IgD-negative memory B cell (primary cell): ENCODE data around the gene LIG1. TPM values are rescaled to one million over a fixed set of nuclear protein-coding genes. Genes with fewer than 3 reads are reported as not detected.

Source experiments
- H3K27ac Mint-ChIP-seq, 3 donors: one replicate each; pipeline ENCODE4 v1.8.0; 2020 to 2022; ENCODE audit warnings: mild to moderate bottlenecking in 3 of 3, mixed read lengths in 3 of 3, moderate library complexity in 1 of 3
- H3K27me3 Mint-ChIP-seq: one replicate; pipeline ENCODE4 v1.8.0; 2021; ENCODE audit warnings: mixed read lengths
- H3K36me3 Mint-ChIP-seq: one replicate; pipeline ENCODE4 v1.8.0; 2020; ENCODE audit warnings: mild to moderate bottlenecking, mixed read lengths
- H3K4me1 Mint-ChIP-seq, 3 donors: one replicate each; pipeline ENCODE4 v1.8.0; 2020 to 2022; ENCODE audit warnings: mixed read lengths in 3 of 3, mild to moderate bottlenecking in 1 of 3
- H3K4me3 Mint-ChIP-seq, 4 donors: one replicate each; pipeline ENCODE4 v1.8.0; 2020 to 2022; ENCODE audit warnings: mild to moderate bottlenecking in 4 of 4, mixed read lengths in 4 of 4, moderate library complexity in 3 of 4
- H3K9me3 Mint-ChIP-seq, 3 donors: one replicate each; pipeline ENCODE4 v1.8.0; 2020 to 2021; ENCODE audit warnings: mixed read lengths in 3 of 3, mild to moderate bottlenecking in 1 of 3
- polyA plus RNA-seq: library from polyadenylated mRNA; unstranded; fragments of 300-500 nt; fragmentation: Illumina TruSeq; gene quantifications from one replicate; pipeline ENCODE4 v1.2.3, GENCODE V29; 2021

Gene LIG1
- polyA plus RNA-seq = 30.1 TPM

GRCh38 chr19:48169939-48170803, at the start of gene LIG1, which contains the start of gene ZSWIM9:
LIG1 (minus strand) TSS chr19:48170344; CDS start chr19:48165566, 4,778 bp downstream.
ZSWIM9 (plus strand) TSS chr19:48170680; CDS start chr19:48171803, 1,123 bp downstream.
- H3K4me1 Mint-ChIP-seq = peaks cover 12 to 19% (median 17%) of the 10 kb centered on the region in 3 donors

DNA sequence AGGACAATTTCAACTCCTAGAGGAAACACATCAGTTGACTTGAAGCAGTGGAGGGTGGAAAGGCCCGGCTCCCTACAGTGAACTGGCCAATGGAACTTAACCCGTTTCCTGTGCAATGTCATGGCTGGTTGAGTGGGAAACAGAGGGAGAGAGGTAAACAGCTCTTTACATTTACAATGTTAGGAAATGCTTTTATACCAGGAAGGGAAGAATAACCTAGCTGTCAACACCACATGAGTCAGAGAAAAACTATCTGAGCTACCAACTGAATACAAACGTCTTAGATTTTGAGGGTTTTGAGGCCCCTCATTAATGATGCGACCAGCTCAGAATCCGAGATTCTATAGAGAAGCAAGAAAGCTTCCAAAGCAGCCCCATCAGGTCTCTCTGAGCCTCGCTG, 48.9 kb upstream of the LIG1 start:
- Mint-ChIP-seq H3K4me1 (no peaks in the 10 kb centered on the region), H3K9me3 (no peaks in the 10 kb centered on the region), H3K27ac (no peak overlapping the region), H3K27me3 (no peaks in the 10 kb centered on the region), H3K36me3 (peaks cover 5% of the 10 kb centered on the region), H3K4me3 (no peak overlapping the region)

More at GRCh38 chr19:48169939-48170803, at the start of gene LIG1, which contains the start of gene ZSWIM9:
- H3K27me3 Mint-ChIP-seq = no peaks in the 10 kb centered on the region
- peaks cover 2% of the 10 kb centered on the region for H3K36me3 Mint-ChIP-seq
- H3K27ac Mint-ChIP-seq = peak within 1 kb of the TSS; percentile 84 to 99 (median 94)
- H3K9me3 Mint-ChIP-seq = no peaks in the 10 kb centered on the region
- peak within 1 kb of the TSS; percentile 88 to 98 (median 97) for H3K4me3 Mint-ChIP-seq

GRCh38 chr19:48216933-48217332, 46.8 kb upstream of the LIG1 start:
- Mint-ChIP-seq H3K4me3 (no peak overlapping the region), H3K9me3 (no peaks in the 10 kb centered on the region), H3K36me3 (peaks cover 4% of the 10 kb centered on the region), H3K27me3 (no peaks in the 10 kb centered on the region), H3K4me1 (peaks cover 0 to 5% (median 0%) of the 10 kb centered on the region in 3 donors), H3K27ac (no peak overlapping the region)

- peaks cover 4% of the 10 kb centered on the region for H3K36me3 Mint-ChIP-seq
- H3K27ac Mint-ChIP-seq = peak overlapping the region in 1 of 3 donors; percentile 87
- H3K27me3 Mint-ChIP-seq = no peaks in the 10 kb centered on the region
Observed at GRCh38 chr19:48213959-48214358, 43.8 kb upstream of the LIG1 start.

GRCh38 chr19:48210005-48210404, 39.9 kb upstream of the LIG1 start:
- Mint-ChIP-seq H3K36me3 (peaks cover 8% of the 10 kb centered on the region), H3K4me3 (no peak overlapping the region), H3K27me3 (no peaks in the 10 kb centered on the region), H3K27ac (peak overlapping the region in 1 of 3 donors; percentile 20), H3K4me1 (peaks cover 1 to 24% (median 5%) of the 10 kb centered on the region in 3 donors), H3K9me3 (no peaks in the 10 kb centered on the region)

More at GRCh38 chr19:48213959-48214358, 43.8 kb upstream of the LIG1 start:
- Mint-ChIP-seq H3K4me1 (peaks cover 0 to 12% (median 0%) of the 10 kb centered on the region in 3 donors), H3K9me3 (no peaks in the 10 kb centered on the region), H3K4me3 (no peak overlapping the region)

- Mint-ChIP-seq H3K4me3 (peak overlapping the region in 1 of 4 donors; percentile 70), H3K4me1 (peaks cover 1 to 17% (median 5%) of the 10 kb centered on the region in 3 donors), H3K27me3 (no peaks in the 10 kb centered on the region), H3K9me3 (no peaks in the 10 kb centered on the region), H3K36me3 (peaks cover 7% of the 10 kb centered on the region), H3K27ac (peak overlapping the region; percentile 27 to 88 (median 43))
Observed at GRCh38 chr19:48206397-48207093, 36.4 kb upstream of the LIG1 start.

DNA sequence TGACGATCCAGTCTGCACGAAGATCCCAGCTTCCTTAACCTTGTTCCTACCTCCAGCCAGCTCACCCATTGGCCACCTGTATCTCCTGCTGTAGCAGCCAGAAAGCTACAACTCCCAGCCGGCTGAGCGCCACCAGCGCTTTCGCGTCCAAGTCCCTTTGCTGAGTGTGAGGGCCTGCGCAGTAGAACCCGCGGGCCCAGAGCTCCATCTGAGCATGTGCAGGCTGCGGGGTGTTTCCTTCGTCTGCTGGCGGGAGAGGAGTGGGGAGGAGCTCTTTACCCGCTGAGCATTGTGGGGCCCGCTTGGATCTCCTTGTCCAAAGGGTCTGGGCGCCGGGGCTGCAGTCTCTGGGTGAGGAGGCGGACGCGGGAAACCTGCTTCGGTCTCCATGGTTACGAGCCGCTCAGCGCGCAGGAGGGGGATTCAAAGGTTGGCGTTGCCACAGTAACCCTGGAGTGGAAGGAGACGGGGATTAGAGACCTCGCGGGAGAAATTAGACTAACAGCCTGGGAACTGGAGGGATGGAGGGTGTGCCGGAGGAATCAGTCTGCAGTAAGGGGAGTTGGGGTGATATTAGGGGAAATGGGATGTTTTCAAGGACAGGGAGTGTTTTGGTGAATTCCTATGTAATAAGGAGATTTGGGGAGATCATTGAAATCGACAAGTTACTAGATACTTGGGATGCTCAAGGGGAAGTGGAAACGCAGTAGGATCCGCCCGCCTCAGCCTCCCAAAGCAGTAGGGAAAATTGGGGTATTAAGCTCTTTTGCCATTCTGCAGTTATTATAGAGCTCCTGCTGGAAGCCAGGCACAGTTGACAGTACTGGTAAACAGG, 33.9 kb upstream of the LIG1 start:
- no peaks in the 10 kb centered on the region for H3K27me3 Mint-ChIP-seq
- peaks cover 1 to 12% (median 5%) of the 10 kb centered on the region in 3 donors for H3K4me1 Mint-ChIP-seq
- no peak overlapping the region for H3K27ac Mint-ChIP-seq
- peaks cover 7% of the 10 kb centered on the region for H3K36me3 Mint-ChIP-seq
- no peaks in the 10 kb centered on the region for H3K9me3 Mint-ChIP-seq
- no peak overlapping the region for H3K4me3 Mint-ChIP-seq

GRCh38 chr19:48203222-48203793, 33.2 kb upstream of the LIG1 start:
- Mint-ChIP-seq H3K9me3 (no peaks in the 10 kb centered on the region), H3K27me3 (no peaks in the 10 kb centered on the region), H3K4me3 (no peak overlapping the region), H3K27ac (peak overlapping the region in 1 of 3 donors; percentile 74), H3K36me3 (peaks cover 8% of the 10 kb centered on the region), H3K4me1 (peaks cover 1 to 11% (median 5%) of the 10 kb centered on the region in 3 donors)

GRCh38 chr19:48196933-48197665, 27.0 kb upstream of the LIG1 start:
- Mint-ChIP-seq H3K9me3 (no peaks in the 10 kb centered on the region), H3K4me3 (no peak overlapping the region), H3K36me3 (peaks cover 4% of the 10 kb centered on the region), H3K27ac (no peak overlapping the region), H3K4me1 (peaks cover 4 to 10% (median 5%) of the 10 kb centered on the region in 3 donors), H3K27me3 (no peaks in the 10 kb centered on the region)

DNA sequence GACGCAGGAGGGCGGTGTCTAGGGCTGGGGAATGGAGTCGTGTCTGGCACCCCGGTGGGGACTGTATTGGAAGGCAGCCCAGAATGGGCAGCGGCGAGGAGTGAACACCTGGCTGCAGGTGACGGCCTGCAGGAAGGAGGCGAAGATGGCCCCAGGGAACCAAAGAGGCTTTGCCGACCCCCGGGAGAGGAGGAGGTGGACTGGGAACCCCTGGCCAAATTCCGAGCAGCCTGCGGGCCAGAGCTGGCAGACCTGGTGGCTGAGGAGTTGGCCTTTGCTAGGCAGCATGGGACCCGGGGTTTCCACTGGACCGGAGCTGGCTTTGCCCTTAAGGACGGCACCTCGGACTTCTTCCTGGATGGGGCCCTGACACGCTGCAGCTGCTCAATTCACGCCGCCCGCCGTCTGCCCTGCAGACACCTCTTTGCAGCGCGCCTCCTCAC, 26.2 kb upstream of the LIG1 start:
- Mint-ChIP-seq H3K36me3 (peaks cover 4% of the 10 kb centered on the region), H3K4me3 (peak overlapping the region in 1 of 4 donors; percentile 57), H3K27me3 (no peaks in the 10 kb centered on the region), H3K9me3 (no peaks in the 10 kb centered on the region), H3K4me1 (peaks cover 4 to 10% (median 5%) of the 10 kb centered on the region in 3 donors), H3K27ac (no peak overlapping the region)

DNA sequence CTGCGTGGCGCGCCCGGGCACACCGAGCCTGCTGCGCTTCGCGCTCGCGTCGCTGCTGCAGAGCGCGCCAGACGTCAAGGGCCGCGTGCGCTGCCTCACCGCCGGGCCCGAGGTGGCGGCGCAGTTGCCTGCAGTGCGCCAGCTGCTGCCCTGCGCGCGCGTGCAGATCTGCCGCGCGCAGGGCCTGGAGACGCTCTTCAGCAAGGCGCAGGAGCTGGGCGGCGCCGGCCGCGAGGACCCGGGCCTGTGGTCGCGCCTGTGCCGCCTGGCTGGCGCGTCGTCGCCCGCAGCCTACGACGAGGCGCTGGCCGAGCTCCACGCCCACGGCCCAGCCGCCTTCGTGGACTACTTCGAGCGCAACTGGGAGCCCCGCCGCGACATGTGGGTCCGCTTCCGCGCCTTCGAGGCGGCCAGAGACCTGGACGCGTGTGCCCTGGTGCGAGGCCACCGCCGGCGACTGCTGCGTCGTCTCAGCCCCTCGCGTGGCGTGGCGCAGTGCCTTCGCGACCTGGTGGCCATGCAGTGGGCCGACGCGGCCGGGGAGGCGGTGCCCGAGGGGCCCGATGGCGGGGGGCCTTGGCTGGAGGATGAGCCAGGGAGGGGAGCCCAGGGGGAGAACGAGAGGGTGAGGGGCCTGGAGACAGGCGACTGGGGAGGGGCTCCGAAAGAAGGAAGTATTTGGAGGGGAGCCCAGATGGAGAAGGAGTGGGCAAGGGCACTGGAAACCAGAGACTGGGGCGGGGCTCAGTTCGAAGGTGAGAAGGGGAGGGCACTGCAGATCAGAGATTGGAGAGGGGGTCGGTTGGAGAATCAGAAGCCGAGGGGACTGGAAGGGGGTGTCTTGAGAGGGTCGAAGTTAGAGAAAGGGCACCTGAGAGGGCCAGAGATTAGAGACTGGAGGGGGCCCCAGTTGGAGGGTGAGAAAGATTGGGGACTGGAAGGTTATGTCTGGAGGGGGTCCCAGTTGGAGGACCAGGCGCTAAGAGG, 25.0 kb upstream of the LIG1 start:
- no peaks in the 10 kb centered on the region for H3K9me3 Mint-ChIP-seq
- no peak overlapping the region for H3K4me3 Mint-ChIP-seq
- H3K27ac Mint-ChIP-seq = no peak overlapping the region

DNA sequence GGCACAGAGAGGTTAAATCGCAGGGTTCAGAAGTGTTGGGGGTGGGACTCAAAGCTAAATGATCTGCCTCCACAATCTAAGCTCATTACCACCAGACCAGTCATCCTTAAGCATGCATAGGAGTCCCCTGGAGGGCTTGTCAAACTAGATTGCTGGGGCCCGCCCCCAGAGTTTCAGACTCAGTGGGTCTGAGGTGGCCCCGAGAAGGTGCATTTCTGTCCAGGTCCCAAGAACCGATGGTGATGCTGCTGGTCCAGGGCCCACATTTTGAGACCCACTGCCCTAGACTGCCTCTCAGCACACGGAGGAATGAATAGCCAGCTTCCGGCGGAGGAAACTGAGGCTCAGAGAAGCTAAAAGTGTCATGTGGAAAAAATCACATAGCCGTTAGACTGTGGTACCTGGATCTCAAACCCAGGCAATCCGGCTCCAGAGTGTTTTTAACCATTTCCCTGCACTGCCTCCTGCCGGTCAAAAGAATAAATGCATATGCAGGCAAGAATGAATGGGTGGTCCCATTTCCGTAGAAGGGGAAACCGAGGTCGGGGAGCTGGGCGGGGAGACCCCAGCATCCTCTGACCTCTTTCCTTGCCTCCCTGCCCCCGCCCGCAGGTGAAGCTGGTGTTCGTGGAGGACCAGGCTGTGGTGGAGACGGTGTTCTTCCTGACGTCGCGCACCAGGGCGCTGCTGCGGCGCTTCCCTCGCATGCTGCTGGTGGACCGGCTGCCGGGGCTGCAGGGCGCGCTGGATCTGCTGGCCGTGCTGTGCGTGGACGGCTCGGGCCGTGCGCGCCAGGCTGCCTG, 24.1 kb upstream of the LIG1 start:
- Mint-ChIP-seq H3K36me3 (peaks cover 6% of the 10 kb centered on the region), H3K27me3 (no peaks in the 10 kb centered on the region), H3K9me3 (no peaks in the 10 kb centered on the region), H3K4me3 (no peak overlapping the region), H3K27ac (no peak overlapping the region), H3K4me1 (peaks cover 6 to 12% (median 10%) of the 10 kb centered on the region in 3 donors)

More for the DNA sequence above, 25.0 kb upstream of the LIG1 start:
- H3K4me1 Mint-ChIP-seq = peaks cover 5 to 12% (median 10%) of the 10 kb centered on the region in 3 donors
- no peaks in the 10 kb centered on the region for H3K27me3 Mint-ChIP-seq
- H3K36me3 Mint-ChIP-seq = peaks cover 4% of the 10 kb centered on the region
